NCI-H1092 treated with DMSO at 0.1 percent for 48 hours (cell line): ENCODE data around the gene SBNO1.
"Not testable (repeated sequence)": the region's sequence is repeated elsewhere in the genome, so short reads cannot be mapped to it uniquely, and the experiment has no call there.

Source experiments
- DNase-seq: peaks from one replicate; lab custom pipeline; 2025; lab: John Stamatoyannopoulos, UW

Gene SBNO1

GRCh38 chr12:123364532-123365024 lies at the start of gene SBNO1:
SBNO1 (minus strand) TSS chr12:123364847; CDS start chr12:123350441, 14,406 bp downstream.
- DNase-seq, result peak; percentile 88

- DNase-seq, result no peak
These were observed 45.4 kb upstream of the SBNO1 start for GRCh38 chr12:123410041-123410412.

GRCh38 chr12:123409284-123410040 lies 44.8 kb upstream of the SBNO1 start:
- not testable (repeated sequence) for DNase-seq

- not testable (repeated sequence) for DNase-seq
These were observed 44.0 kb upstream of the SBNO1 start for GRCh38 chr12:123408619-123409018.

GRCh38 chr12:123407934-123408333 lies 43.3 kb upstream of the SBNO1 start:
- DNase-seq, result not testable (repeated sequence)

GRCh38 chr12:123407269-123407668 lies 42.6 kb upstream of the SBNO1 start:
- DNase-seq, result not testable (repeated sequence)

- DNase-seq, result no peak
These were observed 39.9 kb upstream of the SBNO1 start for GRCh38 chr12:123404581-123404980.

GRCh38 chr12:123401753-123402683 lies 37.4 kb upstream of the SBNO1 start:
- no peak for DNase-seq

GRCh38 chr12:123399255-123399617 lies 34.6 kb upstream of the SBNO1 start:
- no peak for DNase-seq

GRCh38 chr12:123398550-123399254 lies 34.1 kb upstream of the SBNO1 start:
- no peak for DNase-seq

GRCh38 chr12:123398177-123398549 lies 33.5 kb upstream of the SBNO1 start:
- DNase-seq, result no peak

GRCh38 chr12:123397400-123397799 lies 32.8 kb upstream of the SBNO1 start:
- DNase-seq, result no peak

- DNase-seq, result no peak
These were observed 32.3 kb upstream of the SBNO1 start for GRCh38 chr12:123396954-123397353.

GRCh38 chr12:123396543-123396942 lies 31.9 kb upstream of the SBNO1 start:
- no peak for DNase-seq

GRCh38 chr12:123395236-123395635 lies 30.6 kb upstream of the SBNO1 start:
- no peak for DNase-seq

GRCh38 chr12:123393747-123394146 lies 29.1 kb upstream of the SBNO1 start:
- DNase-seq, result no peak

GRCh38 chr12:123391546-123392343 lies 27.1 kb upstream of the SBNO1 start:
- no peak for DNase-seq

GRCh38 chr12:123390498-123391426 lies 26.1 kb upstream of the SBNO1 start:
- DNase-seq, result no peak

GRCh38 chr12:123389560-123390351 lies 25.1 kb upstream of the SBNO1 start:
- DNase-seq, result no peak
